ENCODE data around the gene CYP2C19.
"Not testable (repeated sequence)": the region's sequence is repeated elsewhere in the genome, so short reads cannot be mapped to it uniquely, and the experiment has no call there.

CYP2C19 gene

GRCh38 chr10:94757916-94758315, 4.6 kb upstream of the CYP2C19 start:
- TF ChIP-seq CTCF (IDR thresholded peaks at IDR 0.05; ENCODE audit: low read depth, low read length) = no peak

GRCh38 chr10:94760586-94761178, 1.8 kb upstream of the CYP2C19 start:
- no peak for DNase-seq
- no peaks in the 10 kb centered on the region for H3K36me3 ChIP-seq
- no peak overlapping the region for H3K27ac ChIP-seq
- no peaks in the 10 kb centered on the region for H3K9me3 ChIP-seq (ENCODE audit: severe bottlenecking)
- no peak for TF ChIP-seq CTCF (IDR thresholded peaks at IDR 0.05; ENCODE audit: low read depth, low read length)
- no peak overlapping the region for H3K4me3 ChIP-seq (ENCODE audit: low read depth, low read length)
- H3K27me3 ChIP-seq (ENCODE audit: insufficient read depth, low read depth, severe bottlenecking) = peaks cover 17% of the 10 kb centered on the region

More at GRCh38 chr10:94757916-94758315, 4.6 kb upstream of the CYP2C19 start:
- Histone ChIP-seq H3K4me3 (ENCODE audit: low read depth, low read length) (no peak overlapping the region), H3K9me3 (ENCODE audit: severe bottlenecking) (peaks cover 4% of the 10 kb centered on the region), H3K27me3 (ENCODE audit: insufficient read depth, low read depth, severe bottlenecking) (peaks cover 14% of the 10 kb centered on the region), H3K36me3 (no peaks in the 10 kb centered on the region), H3K27ac (no peak overlapping the region)
- DNase-seq = no peak

GRCh38 chr10:94775425-94775824, 12.9 kb downstream of the CYP2C19 start:
- not testable (repeated sequence) for H3K36me3 ChIP-seq; H3K27ac ChIP-seq; H3K9me3 ChIP-seq (ENCODE audit: severe bottlenecking); DNase-seq; H3K4me3 ChIP-seq (ENCODE audit: low read depth, low read length)
- peaks cover 30% of the 10 kb centered on the region for H3K27me3 ChIP-seq (ENCODE audit: insufficient read depth, low read depth, severe bottlenecking)

GRCh38 chr10:94777886-94778458, 15.5 kb downstream of the CYP2C19 start:
- TF ChIP-seq CTCF (IDR thresholded peaks at IDR 0.05; ENCODE audit: low read depth, low read length) = no peak
- H3K9me3 ChIP-seq (ENCODE audit: severe bottlenecking) = no peaks in the 10 kb centered on the region
- DNase-seq = no peak
- no peaks in the 10 kb centered on the region for H3K36me3 ChIP-seq
- H3K4me3 ChIP-seq (ENCODE audit: low read depth, low read length) = no peak overlapping the region
- no peak overlapping the region for H3K27ac ChIP-seq
- peaks cover 33% of the 10 kb centered on the region for H3K27me3 ChIP-seq (ENCODE audit: insufficient read depth, low read depth, severe bottlenecking)

GRCh38 chr10:94780844-94781243, 18.4 kb downstream of the CYP2C19 start:
- Histone ChIP-seq H3K27me3 (ENCODE audit: insufficient read depth, low read depth, severe bottlenecking) (peaks cover 28% of the 10 kb centered on the region), H3K9me3 (ENCODE audit: severe bottlenecking) (no peaks in the 10 kb centered on the region), H3K27ac (no peak overlapping the region), H3K36me3 (no peaks in the 10 kb centered on the region), H3K4me3 (ENCODE audit: low read depth, low read length) (no peak overlapping the region)
- TF ChIP-seq CTCF (IDR thresholded peaks at IDR 0.05; ENCODE audit: low read depth, low read length) = no peak
- no peak for DNase-seq

- H3K9me3 ChIP-seq (ENCODE audit: severe bottlenecking) = no peaks in the 10 kb centered on the region
These were observed 21.8 kb downstream of the CYP2C19 start for GRCh38 chr10:94784256-94784655.

More at GRCh38 chr10:94784256-94784655, 21.8 kb downstream of the CYP2C19 start:
- peaks cover 25% of the 10 kb centered on the region for H3K27me3 ChIP-seq (ENCODE audit: insufficient read depth, low read depth, severe bottlenecking)
- no peak overlapping the region for H3K27ac ChIP-seq
- no peak overlapping the region for H3K4me3 ChIP-seq (ENCODE audit: low read depth, low read length)
- H3K36me3 ChIP-seq = no peaks in the 10 kb centered on the region
- no peak for DNase-seq
- no peak for TF ChIP-seq CTCF (IDR thresholded peaks at IDR 0.05; ENCODE audit: low read depth, low read length)
